Astrocyte of the hippocampus (primary cell): Measurements from ENCODE around the gene NSF.

Experiments
- DNase-seq: peaks from one replicate; pipeline ENCODE4 v3.0.0; 2011; ENCODE audit warnings: low read depth, low spot score

The NSF gene

GRCh38 chr17:46717999-46718398 is 127.5 kb downstream of the NSF start:
- DNase-seq: no peak

GRCh38 chr17:46719891-46720290 is 129.4 kb downstream of the NSF start:
- no peak for DNase-seq

- DNase-seq: no peak
Observed at GRCh38 chr17:46720408-46720807, 129.9 kb downstream of the NSF start.

- DNase-seq: peak; percentile 61
Observed at GRCh38 chr17:46722662-46723285, 132.3 kb downstream of the NSF start.

GRCh38 chr17:46726206-46726605 is 135.7 kb downstream of the NSF start:
- DNase-seq: no peak

- DNase-seq: peak; percentile 85
Observed at GRCh38 chr17:46727572-46728348, 137.3 kb downstream of the NSF start.

- no peak for DNase-seq
Observed at GRCh38 chr17:46730026-46730425, 139.6 kb downstream of the NSF start.

- no peak for DNase-seq
Observed at GRCh38 chr17:46730679-46731078, 140.2 kb downstream of the NSF start.

GRCh38 chr17:46732160-46732559 is 141.7 kb downstream of the NSF start:
- DNase-seq: no peak

- DNase-seq: peak; percentile 18
Observed at GRCh38 chr17:46732754-46733398, 142.4 kb downstream of the NSF start.

- DNase-seq: peak; percentile 5
Observed at GRCh38 chr17:46733837-46734475, 143.5 kb downstream of the NSF start.

- no peak for DNase-seq
Observed at GRCh38 chr17:46736100-46736499, 145.6 kb downstream of the NSF start.

GRCh38 chr17:46737326-46737725 is 146.9 kb downstream of the NSF start:
- DNase-seq: no peak

- DNase-seq: no peak
Observed at GRCh38 chr17:46738544-46738943, 148.1 kb downstream of the NSF start.

GRCh38 chr17:46739982-46740381 is 149.5 kb downstream of the NSF start:
- DNase-seq: no peak

GRCh38 chr17:46741122-46741730 is 150.8 kb downstream of the NSF start:
- no peak for DNase-seq

GRCh38 chr17:46742565-46743270 is 152.2 kb downstream of the NSF start:
- peak; percentile 59 for DNase-seq

- DNase-seq: no peak
Observed at GRCh38 chr17:46744441-46744840, 154.0 kb downstream of the NSF start.

- no peak for DNase-seq
Observed at GRCh38 chr17:46745376-46745775, 154.9 kb downstream of the NSF start.

GRCh38 chr17:46751425-46751824 is 161.0 kb downstream of the NSF start:
- no peak for DNase-seq

- no peak for DNase-seq
Observed at GRCh38 chr17:46753776-46754175, 163.3 kb downstream of the NSF start.
